Measurements from ENCODE around the gene EFL1. TPM values are rescaled to one million over a fixed set of nuclear protein-coding genes. Genes with fewer than 3 reads are reported as not detected.
A peak's percentile ranks its signal among the peaks of the same experiment; 100 is the strongest.
"Not testable (repeated sequence)": the region's sequence is repeated elsewhere in the genome, so short reads cannot be mapped to it uniquely, and the experiment has no call there.

The EFL1 gene
- total RNA-seq, 1 donor from 2014 or later, result 12.3 TPM

DNA sequence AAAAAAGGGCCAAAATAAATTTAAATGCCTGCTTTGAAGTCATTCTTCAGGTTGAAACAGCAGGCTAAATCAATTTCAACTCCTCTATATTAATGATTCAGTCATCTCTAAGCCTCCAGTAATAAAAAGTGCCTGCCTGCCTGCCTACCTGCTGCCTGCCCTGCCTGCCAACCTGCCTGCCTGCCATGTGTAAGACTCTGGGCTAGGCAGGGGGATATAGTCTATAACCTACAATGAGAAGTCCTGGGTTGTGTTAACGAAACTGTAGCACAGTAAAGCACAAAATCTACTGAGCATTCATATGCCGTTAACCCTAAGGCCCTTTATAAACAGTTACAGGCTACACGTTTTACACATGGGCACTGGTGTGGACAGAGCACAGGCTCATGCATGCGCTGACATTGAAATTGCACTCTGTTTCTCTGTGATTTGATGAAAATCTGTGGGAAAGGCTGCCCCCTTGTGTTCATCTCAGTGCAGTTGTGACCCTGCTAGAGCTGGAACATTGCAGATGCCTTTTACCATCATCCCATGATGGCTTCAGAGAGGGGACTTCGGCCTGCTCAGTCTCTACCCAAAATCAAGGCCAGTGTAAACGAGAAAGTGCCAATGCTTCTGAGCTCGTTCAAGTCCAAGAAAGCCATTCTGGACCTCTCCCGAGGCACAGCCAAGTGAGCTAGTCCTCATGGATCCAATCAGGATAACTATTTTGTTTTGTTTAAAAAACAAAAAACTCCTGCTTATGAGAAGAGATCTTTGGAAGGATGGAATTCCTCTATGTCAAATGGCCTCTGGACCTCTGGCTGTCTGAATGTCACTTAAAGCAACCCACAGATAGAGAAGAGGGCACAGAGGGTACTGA, 64.6 kb downstream of the EFL1 start:
- peak; percentile 78 to 80 for DNase-seq (ENCODE audit: low read depth in 2 of 2)

DNA sequence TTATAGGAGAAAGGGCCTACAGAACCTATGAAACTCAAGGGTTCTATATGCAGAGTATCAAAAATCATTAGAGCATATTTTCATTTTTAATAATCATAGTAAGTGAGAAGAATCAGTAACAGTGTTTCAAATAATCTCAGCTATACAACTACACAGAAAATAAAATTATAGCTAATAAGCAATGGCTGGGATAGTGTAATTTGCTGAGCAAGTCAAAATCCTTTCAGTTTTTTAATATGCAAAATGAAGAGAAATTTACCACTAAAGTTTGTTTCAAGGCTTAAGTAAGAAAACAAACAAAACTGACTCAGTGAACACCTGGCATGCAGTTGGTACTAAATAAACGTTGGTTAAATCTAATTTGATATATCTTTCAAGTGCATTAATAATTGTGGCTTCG, 66.2 kb downstream of the EFL1 start:
- no peak for DNase-seq (ENCODE audit: low read depth in 2 of 2)

DNA sequence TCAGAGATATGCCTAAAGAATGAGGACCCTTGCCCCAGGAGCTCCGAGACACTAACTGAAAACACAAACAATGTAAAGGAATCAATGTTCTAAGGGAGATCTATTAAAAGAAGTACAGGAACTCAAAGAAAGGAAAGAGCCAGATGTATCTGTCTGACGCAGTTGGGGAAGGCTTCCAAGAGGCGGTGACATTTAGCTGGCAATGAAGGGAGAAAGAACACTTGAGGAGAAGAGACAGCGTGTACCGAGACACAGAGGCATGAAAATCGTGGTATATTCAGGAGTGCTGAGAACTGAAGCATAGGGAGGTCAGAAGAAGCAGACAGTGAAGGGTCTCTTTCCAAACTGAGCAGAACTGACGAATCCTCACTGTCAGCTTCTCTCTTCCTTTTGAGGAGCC, 66.7 kb downstream of the EFL1 start:
- not testable (repeated sequence) for DNase-seq (ENCODE audit: low read depth in 2 of 2)

DNA sequence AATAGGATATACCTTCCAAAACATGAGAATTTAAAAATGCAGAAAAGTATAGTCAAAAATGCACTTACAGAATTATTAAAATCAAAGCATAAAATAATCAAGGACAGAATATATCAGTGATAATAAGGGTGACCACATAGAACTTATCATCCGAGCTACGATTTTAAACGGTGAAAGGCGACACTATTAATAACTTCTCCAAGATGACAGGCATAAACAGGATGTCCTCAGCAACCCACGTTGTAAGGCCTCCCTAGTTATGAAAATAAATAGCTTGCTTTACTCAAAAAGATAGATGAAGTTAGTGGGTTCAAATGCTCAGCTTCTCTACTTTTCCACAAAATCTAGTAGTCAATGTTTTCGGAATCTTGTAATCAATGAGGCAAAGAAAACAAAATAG, 68.0 kb downstream of the EFL1 start:
- DNase-seq (ENCODE audit: low read depth in 2 of 2), result peak in 1 of 2 donors; percentile 22

DNA sequence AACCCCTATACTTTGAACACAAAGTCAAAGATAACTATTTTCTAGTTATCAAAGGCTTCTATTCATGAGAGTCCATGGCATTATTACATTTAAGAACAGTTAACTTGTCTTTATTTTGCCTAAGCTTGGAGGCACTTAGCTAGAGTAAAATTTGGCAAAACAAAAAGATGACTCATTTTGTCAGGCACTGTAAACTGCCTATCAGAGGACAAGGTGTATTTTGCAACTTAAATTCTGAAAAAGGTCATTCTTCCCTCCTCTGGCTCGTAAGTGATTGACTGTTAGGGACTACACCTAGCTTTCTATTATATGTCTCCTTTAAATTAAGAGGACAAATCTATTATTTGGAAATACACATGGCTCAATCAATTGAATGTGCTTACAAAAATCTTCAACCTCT, 69.1 kb downstream of the EFL1 start:
- DNase-seq (ENCODE audit: low read depth in 2 of 2), result not testable (repeated sequence)

DNA sequence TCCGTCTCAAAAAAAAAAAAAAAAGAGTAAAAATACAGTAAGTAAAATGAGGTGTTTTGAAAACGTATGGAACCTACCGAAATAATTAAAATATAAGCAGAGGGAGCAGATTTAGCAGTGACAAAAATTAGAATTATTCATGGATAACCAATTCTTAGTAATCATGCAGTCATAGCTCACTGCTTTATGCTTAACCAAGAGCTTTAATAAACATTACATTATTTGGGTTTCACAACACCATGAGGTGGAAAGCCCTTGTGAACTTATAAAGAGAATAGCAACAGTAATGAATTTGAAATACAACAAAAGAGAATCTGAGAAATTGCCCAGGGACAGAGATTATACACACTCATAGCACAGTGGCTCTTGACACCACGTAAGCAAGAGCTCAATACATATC, 70.1 kb downstream of the EFL1 start:
- DNase-seq (ENCODE audit: low read depth in 2 of 2), result not testable (repeated sequence)

DNA sequence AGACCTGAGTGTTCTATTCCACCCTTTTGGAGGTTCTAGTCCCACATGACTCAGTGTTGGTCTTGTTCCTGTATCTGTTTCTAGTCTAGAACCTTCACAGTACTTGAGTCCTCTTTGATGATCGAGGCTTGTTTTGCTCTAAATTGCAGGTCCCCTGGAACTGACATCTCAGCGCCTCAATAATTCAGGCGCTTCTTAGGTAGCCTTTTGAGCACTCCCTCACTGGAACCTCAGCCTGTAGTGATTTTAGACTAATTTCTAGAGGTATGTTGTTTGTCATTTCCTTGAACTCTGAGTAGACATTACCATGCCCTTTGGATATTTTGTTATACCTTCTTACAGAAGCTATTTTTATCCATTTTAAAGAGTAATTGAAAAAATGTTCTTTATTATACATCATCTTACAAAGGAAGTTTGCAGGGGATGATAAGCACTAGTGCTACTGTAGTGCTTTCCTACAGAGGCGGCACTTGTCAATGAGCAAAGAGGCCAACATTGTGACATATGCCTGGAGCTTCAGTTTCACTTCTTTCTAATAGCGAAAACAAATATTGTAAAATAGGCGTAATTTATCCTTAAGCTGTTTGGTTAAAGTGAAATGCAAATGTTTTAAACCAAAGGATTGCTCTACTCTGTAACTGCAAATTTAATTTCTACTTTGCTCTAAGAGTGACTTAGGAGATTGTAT, 75.7 kb downstream of the EFL1 start:
- DNase-seq (ENCODE audit: low read depth in 2 of 2), result no peak

DNA sequence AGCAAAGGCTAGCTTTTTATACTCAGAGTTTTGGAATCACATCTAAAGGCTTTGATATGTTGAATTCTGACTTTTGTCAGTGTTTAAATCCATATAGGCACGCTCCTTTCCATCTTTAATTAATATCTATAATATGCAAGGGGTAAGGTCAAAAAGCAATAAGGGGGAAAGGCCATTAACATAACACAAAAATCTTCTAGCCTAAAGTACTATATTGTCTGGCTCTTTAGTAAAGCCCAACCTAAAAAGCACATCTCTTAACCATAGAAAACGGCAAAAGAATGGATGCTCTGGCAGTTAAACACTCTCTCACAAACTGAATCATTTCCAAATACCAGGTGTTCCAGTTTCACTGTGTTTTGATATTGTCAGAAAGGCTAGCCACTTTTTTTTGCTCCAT, 76.4 kb downstream of the EFL1 start:
- no peak for DNase-seq (ENCODE audit: low read depth in 2 of 2)

DNA sequence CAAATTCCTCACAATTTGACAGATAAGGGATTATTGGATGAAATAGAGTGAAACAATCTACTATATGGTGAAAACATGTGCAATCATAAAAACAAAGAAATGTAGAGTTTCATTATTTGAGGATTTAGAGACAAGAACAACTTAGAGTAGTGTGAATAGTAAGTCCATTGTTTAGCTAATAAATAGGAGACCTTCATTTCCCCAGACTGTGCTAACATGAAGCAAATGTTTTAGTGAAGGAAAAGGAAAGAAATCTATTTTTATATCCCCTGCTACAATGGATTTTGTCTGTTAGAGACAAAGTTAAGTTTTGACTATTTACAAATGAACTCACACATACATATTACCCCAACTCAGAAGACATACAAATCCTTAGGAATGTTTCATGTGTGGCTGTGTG, 77.8 kb downstream of the EFL1 start:
- no peak for DNase-seq (ENCODE audit: low read depth in 2 of 2)

DNA sequence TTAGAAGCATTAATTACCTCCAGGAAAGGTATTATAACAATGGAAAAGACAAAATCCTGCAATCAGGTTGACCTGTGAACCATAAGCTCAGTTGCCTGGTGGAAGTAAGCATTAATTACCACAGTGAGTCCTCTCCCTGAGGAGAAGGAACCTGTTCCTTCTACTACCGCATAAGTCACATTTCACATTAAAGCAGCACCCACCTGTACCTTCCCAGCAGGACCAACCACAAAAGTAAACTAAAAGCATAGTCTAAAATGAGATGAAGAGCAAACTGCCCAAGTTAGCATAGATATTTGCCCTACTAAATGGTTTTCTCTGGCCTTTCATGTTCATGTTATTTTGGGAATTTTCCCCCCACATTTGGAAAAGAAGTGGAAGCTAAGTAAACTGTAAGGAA, 78.2 kb downstream of the EFL1 start:
- no peak for DNase-seq (ENCODE audit: low read depth in 2 of 2)

DNA sequence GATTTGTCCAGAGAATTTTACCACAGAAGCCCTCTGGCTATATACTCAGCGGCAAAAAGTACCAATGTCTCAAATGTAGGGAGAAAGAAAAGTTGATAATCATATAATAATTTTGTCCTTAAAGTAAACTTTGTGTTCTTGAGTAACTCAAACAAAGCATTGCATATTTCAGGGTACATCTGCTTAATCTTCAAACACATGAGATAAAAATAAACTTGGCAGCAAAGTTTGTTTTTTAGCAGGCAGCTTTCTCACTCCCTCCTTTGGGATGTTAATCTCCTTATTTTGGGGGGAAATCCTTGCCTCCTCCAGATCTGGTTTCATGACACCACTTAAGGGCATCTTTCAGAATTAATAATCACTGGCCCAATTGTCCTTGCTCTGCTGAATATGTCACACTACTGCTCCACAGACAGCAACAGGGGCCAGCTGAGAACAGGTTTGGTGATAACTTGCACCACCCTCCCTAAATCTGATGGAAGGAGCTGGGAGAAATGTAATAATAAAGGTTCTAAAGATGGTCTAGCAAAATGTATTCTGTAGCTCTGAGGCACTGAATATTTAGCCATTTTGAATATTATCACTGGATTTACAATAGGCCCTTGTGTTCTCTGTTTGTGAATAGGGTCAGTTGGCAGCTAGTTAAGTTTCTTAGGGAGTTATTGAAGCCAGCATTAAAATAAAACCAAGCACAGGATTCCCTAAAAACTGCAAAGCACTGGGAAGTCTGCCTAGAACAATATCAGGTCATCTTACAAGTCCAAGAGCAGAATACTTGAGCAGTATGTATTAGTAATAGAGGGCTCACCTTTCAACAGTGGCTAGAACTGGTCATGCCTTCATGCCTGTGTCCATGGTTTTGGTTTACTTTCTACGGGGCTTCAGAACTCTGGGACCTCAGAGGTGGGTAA, 79.2 kb downstream of the EFL1 start:
- no peak for DNase-seq (ENCODE audit: low read depth in 2 of 2)

DNA sequence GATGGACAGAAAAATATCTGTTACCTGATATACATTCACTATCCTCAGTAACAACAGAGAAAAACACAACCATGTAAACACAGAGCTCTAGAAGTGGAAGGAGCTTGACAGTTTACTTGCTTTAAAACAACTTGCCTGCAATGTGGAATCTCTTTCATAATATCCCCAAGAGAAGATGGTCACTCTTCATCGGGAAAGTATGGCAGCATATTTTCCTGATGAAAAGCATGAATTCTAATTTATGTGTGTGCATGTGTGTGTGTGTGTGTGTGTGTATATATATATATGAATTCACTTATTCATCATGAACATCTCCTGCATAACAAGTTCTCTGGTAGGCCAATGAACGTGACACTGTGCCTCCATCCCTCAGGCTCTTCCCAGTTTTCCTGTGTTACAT, 81.2 kb downstream of the EFL1 start:
- no peak for DNase-seq (ENCODE audit: low read depth in 2 of 2)

DNA sequence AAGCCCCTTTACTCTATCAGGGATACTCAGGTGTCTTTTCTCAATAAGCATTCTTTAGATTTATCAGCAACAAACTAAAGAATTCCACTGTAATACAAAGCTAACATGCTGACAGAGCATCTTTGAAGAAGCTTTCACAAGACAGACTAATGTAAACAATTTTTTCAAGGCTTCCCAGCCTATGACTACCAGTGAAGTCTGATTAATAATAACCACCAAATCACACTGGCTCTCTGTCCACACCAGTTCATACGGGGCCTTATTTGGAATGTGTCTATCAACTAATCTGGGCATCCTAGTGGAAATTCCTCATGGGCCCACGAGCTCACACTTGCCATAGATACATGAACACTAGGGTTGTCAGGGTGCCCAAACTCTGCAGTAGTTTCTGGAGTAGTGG, 84.5 kb downstream of the EFL1 start:
- peak in 1 of 2 donors; percentile 45 for DNase-seq (ENCODE audit: low read depth in 2 of 2)

DNA sequence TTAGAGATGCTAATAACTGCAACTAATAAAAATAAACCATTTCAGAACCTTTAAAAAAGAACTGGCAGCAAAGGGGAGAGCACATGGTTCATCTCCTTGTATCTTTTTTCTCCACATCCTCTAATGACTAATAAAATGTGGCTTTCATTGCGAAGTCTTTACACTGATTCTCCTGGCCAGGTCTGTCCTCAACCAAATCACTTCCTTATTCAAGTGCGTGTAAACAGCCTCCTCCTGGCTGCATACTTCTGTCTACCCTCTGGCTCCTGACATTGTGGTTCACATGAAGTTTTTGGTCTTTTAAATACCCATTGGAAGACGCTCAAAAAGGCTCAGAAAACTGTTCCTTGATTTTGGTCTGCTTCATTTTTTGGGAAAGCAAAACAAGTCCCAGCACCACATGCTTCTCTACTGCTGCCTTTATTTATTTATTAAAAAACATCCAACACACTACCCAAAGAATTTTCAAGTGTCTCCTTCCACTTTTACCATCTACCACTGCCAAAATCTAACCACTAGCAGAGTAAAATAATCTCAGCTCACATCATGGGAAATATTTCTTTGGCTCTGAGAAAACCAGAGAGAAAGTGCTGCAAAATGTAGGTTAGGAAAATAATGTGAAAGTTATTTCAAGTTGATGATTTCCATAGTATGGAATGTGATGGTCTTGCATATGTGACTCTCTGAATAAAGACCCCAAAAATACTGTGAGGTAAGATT, 85.1 kb downstream of the EFL1 start:
- peak in 1 of 2 donors; percentile 23 for DNase-seq (ENCODE audit: low read depth in 2 of 2)

DNA sequence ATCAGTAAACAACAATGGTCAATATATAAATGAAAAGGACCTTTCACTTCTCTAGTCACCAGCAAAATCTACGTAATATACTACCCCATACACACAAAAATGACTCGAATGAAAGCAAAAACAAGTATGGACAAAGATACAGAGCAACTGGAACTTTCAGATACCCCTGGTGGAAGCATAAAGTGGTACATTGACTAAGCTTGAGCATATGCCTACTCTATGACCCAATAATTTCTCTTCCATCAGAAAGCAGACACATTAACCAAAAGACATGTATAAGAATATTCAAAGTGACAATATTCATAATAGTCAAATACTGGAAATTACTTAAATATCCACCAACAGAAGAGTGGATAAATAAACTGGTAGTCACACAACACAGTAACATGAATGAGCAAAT, 86.0 kb downstream of the EFL1 start:
- no peak for DNase-seq (ENCODE audit: low read depth in 2 of 2)

DNA sequence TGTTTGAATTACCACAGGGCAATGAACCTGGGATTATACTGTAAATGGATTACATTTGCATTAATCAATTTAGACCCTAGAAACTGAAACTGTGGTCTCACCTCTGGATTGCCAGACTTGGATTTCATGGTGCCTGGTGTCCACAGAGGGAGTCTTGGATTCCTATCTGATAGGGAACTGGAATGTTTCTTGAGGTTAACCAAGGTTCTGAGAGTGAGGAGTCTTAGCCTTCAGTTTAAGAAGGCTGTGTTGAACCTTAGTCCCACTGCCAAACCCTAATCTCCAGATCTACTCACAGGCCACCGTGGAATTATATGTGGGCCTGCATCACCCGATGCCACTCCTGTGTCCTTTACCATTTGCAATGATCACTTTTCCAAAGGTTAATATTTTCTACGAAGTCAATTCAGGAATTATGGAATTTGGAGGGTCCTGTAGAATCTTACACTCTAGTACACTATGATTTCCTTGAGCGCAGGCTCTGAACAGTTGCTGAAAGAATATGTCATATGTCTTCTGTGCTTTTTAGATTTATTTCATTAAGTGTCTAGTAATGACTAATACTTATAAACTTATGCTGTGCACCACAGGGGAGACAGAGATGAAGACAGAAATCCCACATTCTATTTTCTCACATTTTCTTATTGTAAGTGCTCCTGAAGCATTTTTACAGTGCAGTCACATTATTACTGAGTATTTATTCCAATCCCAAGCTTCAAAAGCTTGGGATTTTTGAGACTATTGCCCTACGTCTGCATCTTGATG, 87.9 kb downstream of the EFL1 start:
- DNase-seq (ENCODE audit: low read depth in 2 of 2), result no peak

DNA sequence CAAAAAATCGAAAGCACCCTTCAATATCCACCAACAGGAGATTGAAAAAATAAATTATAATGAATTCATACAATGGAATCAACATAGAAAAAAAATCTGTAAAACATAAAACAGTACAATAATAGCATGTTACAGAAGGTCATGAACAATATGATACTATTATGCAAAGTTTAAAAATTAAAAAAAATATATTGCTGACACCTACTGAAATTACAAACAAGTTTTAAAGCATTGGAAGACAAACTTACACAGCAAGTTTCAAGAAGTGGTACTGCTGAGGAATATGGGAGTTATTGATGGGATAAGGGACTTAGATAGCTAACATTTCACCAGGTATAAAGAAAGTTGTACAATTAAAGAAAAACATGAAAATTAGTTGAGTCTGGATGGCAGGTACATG, 89.4 kb downstream of the EFL1 start:
- no peak for DNase-seq (ENCODE audit: low read depth in 2 of 2)

DNA sequence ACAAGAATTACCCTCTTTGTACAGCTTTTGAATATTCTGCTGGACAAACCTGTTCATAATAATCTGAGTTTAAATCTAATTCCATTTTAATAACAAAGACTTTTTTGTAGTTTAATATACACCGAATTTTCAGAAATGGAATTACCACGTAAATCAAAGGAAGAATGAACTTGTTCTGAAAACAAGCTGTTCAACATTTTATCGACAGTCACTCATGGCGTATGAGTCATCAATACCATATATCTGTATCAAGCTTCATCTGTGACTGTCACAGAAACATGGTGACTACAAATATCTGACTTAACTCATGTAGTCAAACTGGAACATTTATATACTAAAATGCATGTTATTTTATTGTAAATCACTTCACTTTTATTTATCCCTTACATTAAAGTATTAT, 90.0 kb downstream of the EFL1 start:
- DNase-seq (ENCODE audit: low read depth in 2 of 2), result no peak

DNA sequence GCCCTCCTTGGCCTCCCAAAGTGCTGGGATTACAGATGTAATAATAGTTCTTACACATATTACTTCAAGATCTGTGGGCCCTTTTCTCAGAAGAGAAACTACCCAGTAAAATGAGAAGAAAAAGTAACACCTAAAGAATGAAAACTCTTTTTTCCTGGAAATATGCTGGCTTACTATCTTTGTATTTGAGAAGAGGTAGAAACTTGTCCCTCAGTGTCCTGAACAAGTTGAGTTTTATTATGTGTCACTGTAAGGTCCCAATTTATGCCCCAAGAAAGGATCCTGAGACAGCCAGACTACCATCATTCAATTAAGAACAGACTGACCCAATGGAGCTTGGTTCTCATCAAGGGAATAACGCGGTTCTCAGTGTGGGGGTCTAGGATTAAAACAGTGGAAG, 93.8 kb downstream of the EFL1 start:
- no peak for DNase-seq (ENCODE audit: low read depth in 2 of 2)

DNA sequence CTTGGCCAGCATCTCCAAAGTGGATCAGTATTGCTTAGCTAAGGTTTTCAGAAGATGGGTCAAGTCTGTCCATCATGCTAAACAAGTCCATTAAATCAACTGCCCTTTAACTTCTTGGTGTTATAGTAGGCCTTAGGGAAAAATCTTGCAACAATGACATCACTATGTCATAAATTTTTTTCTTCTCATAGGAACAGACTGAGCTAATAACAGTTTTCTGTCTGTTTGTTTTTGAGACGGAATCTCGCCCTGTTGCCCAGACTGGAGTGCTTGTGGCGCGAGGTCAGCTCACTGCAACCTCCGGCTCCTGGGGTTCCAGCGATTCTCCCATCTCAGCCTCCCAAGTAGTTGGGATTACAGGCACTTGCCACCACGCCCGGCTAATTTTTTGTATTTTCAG, 94.2 kb downstream of the EFL1 start:
- no peak for DNase-seq (ENCODE audit: low read depth in 2 of 2)

DNA sequence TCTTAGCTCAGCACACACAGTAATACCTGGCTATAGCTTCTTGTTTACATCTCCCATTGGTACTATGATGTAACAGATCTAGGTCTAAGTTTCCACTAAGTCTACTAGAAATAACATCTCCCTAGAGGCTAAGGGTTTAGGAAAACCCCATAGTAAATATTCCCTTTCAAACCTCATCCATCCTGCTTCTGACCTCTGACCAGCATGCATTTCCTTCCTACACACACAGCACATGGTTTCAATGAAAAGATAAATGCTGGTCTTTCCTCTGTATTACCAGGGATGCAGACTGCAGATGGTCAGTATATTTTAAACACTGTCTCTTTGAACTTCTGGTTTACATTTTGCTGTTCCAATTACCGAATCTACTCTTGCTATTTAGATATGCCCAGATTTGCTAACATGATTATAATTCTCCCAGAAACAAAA, 96.6 kb downstream of the EFL1 start:
- peak; percentile 58 to 68 for DNase-seq (ENCODE audit: low read depth in 2 of 2)
